Endothelial cell of umbilical vein (primary cell): ENCODE results near the gene THEMIS. TPM values are rescaled to one million over a fixed set of nuclear protein-coding genes. Genes with fewer than 3 reads are reported as not detected.

ENCODE experiments used
- BruUV-seq: library from RNA; stranded (reverse); fragments of 400-500 nt; replicated peaks from 2 replicates; lab custom pipeline; 2021; lab: Mats Ljungman, UMichigan
- CTCF ChIA-PET: fragments of 300-600, 350-600 bp; sonication (Branson Sonifier 250); formaldehyde crosslinking; loops from one replicate; lab custom pipeline; 2021; ENCODE audit warnings: antibody characterized with exemption, inconsistent platforms; lab: Charles Lee
- POLR2A ChIA-PET: fragments of 300-600, 350-600 bp; sonication (Branson Sonifier 250); formaldehyde crosslinking; loops from one replicate; lab custom pipeline; 2021; ENCODE audit warnings: antibody characterized with exemption, inconsistent platforms; lab: Charles Lee
- DNase-seq: peaks from one replicate; pipeline ENCODE4 v3.0.0-alpha.2; 2011; ENCODE audit warnings: low read depth, low spot score
- FAIRE-seq: peaks from 2 replicates; lab custom pipeline; 2011; peaks lifted over from hg19 to GRCh38; lab: Jason Lieb, UNC
- H2AFZ ChIP-seq: 2 replicates; pipeline ENCODE4 v1.6.0; 2012; ENCODE audit warnings: low read depth, low read length, control low read depth, inconsistent platforms
- H3K27ac ChIP-seq: 2 replicates; pipeline ENCODE4 v1.5.1; 2011; ENCODE audit warnings: low read depth, mild to moderate bottlenecking, control low read depth, low read length, moderate library complexity; ENCODE audit not compliant: insufficient read depth
- H3K27me3 ChIP-seq, 2 experiments: 2 replicates each; pipeline versions ENCODE4 v1.6.0 to v1.6.1; 2011; ENCODE audit warnings: low read length in 2 of 2, mixed read lengths in 1 of 2; ENCODE audit not compliant: control insufficient read depth in 2 of 2, insufficient read depth in 2 of 2
- H3K36me3 ChIP-seq, 2 experiments: 2 replicates in 1 of 2; 3 replicates in 1 of 2; pipeline ENCODE4 v1.5.1; 2011; ENCODE audit warnings: low read length in 2 of 2, mild to moderate bottlenecking in 1 of 2, moderate library complexity in 1 of 2; ENCODE audit not compliant: control insufficient read depth in 2 of 2, insufficient read depth in 2 of 2; ENCODE audit errors: extremely low read depth in 1 of 2
- H3K4me1 ChIP-seq: 3 replicates; pipeline ENCODE4 v1.5.1; 2011; ENCODE audit warnings: mild to moderate bottlenecking, low read length; ENCODE audit not compliant: control insufficient read depth, insufficient read depth; ENCODE audit errors: extremely low read depth
- H3K4me2 ChIP-seq: 2 replicates; pipeline ENCODE4 v1.6.1; 2011; ENCODE audit warnings: low read length, control low read depth, mixed read lengths; ENCODE audit not compliant: insufficient read depth
- H3K4me3 ChIP-seq, 3 experiments: fragments of 200-600 bp in 1 of 3; sonication (generic), shearing (Covaris generic) in 1 of 3; replicated peaks in 1 of 3; 2 replicates each; pipeline ENCODE4 v1.5.1; 2011 to 2016; ENCODE audit warnings: control low read depth in 3 of 3, low read length in 3 of 3, mild to moderate bottlenecking in 2 of 3, inconsistent platforms in 1 of 3, low read depth in 1 of 3, moderate library complexity in 1 of 3; ENCODE audit not compliant: insufficient read depth in 1 of 3
- H3K79me2 ChIP-seq: 2 replicates; pipeline ENCODE4 v1.6.0; 2012; ENCODE audit warnings: low read length, inconsistent platforms; ENCODE audit not compliant: control insufficient read depth, insufficient read depth
- H3K9ac ChIP-seq: replicated peaks from 2 replicates; pipeline ENCODE3; 2011; ENCODE audit warnings: low read length, control low read depth; ENCODE audit not compliant: insufficient read depth; ENCODE audit errors: extremely low read depth
- H3K9me1 ChIP-seq: replicated peaks from 3 replicates; pipeline ENCODE4 v1.6.0; 2011; ENCODE audit warnings: mild to moderate bottlenecking, low read length; ENCODE audit not compliant: control insufficient read depth, insufficient read depth; ENCODE audit errors: extremely low read depth
- H3K9me3 ChIP-seq: replicated peaks from 2 replicates; pipeline ENCODE4 v1.5.1; 2012; ENCODE audit warnings: low read length, inconsistent platforms; ENCODE audit not compliant: control insufficient read depth, insufficient read depth
- H4K20me1 ChIP-seq: replicated peaks from 2 replicates; pipeline ENCODE3; 2011; ENCODE audit warnings: mild to moderate bottlenecking, low read length; ENCODE audit not compliant: control insufficient read depth, insufficient read depth; ENCODE audit errors: extremely low read depth
- EZH2 ChIP-seq: IDR thresholded peaks from 2 replicates; pipeline ENCODE4 v1.6.1; 2012; ENCODE audit warnings: borderline replicate concordance, low read depth, mild to moderate bottlenecking, moderate library complexity, low read length, inconsistent platforms; ENCODE audit not compliant: severe bottlenecking
- FOS ChIP-seq: IDR thresholded peaks from 2 replicates; pipeline ENCODE4 v1.6.1; 2011; ENCODE audit warnings: mild to moderate bottlenecking, low read length, moderate library complexity, borderline replicate concordance; ENCODE audit not compliant: insufficient read depth
- GATA2 ChIP-seq: IDR thresholded peaks from 2 replicates; pipeline ENCODE4 v1.7.0; 2011; ENCODE audit warnings: low read depth, mild to moderate bottlenecking, moderate library complexity, mixed read lengths, low read length; ENCODE audit not compliant: insufficient read length, insufficient read depth
- JUN ChIP-seq: IDR thresholded peaks from 2 replicates; pipeline ENCODE4 v1.6.1; 2011; ENCODE audit warnings: borderline replicate concordance, low read depth; ENCODE audit not compliant: insufficient read length, insufficient read depth
- MAX ChIP-seq: IDR thresholded peaks from 2 replicates; pipeline ENCODE4 v1.6.1; 2011; ENCODE audit not compliant: insufficient read depth, insufficient read length
- MYC ChIP-seq: IDR thresholded peaks from one replicate; pipeline ENCODE4 v1.6.1; 2011; ENCODE audit warnings: mild to moderate bottlenecking, low read depth, low read length
- POLR2A ChIP-seq: IDR thresholded peaks from 2 replicates; pipeline ENCODE4 v1.6.1; 2012; ENCODE audit warnings: low read depth, mild to moderate bottlenecking, control low read depth, low read length
- POLR2AphosphoS5 ChIP-seq: IDR thresholded peaks from 2 replicates; pipeline ENCODE4 v1.6.1; 2012; ENCODE audit warnings: low read depth, mild to moderate bottlenecking, control low read depth, low read length, moderate library complexity; ENCODE audit not compliant: insufficient read depth
- dilution Hi-C: fragments of 300-500 bp; cut with MboI; formaldehyde crosslinking; loops from one replicate; pipeline ENCODE4 v1.15.0; 2019; ENCODE audit warnings: low sequenced_read_pairs; ENCODE audit not compliant: extremely low pct_ligation_motif_present
- intact Hi-C: fragments of 100-400 bp; cut with micrococcal nuclease; formaldehyde crosslinking; loops from one replicate; pipeline ENCODE4 v1.10.0; 2022
- polyA plus RNA-seq, 4 experiments: library from polyadenylated mRNA; depleted of rRNA in 3 of 4; stranded (reverse) in 3 of 4; unstranded in 1 of 4; fragments of >200 nt; gene quantifications; 2 replicates each; pipeline versions ENCODE4 v1.2.1 to v1.2.3, GENCODE V29; 2011 to 2012; ENCODE audit warnings: missing spikeins in 1 of 4
- total RNA-seq: library from RNA; stranded (reverse); gene quantifications from 2 replicates; pipeline ENCODE4 v1.2.3, GENCODE V29; 2021
- TF ChIP-seq, protein P1 (sequence below), 2 donors: IDR thresholded peaks; 1 replicate in 1 of 2; 2 replicates in 1 of 2; pipeline ENCODE4 v1.5.1; 2011; ENCODE audit warnings: low read length in 2 of 2, mild to moderate bottlenecking in 2 of 2, moderate library complexity in 2 of 2, control low read depth in 1 of 2, inconsistent platforms in 1 of 2, low read depth in 1 of 2; ENCODE audit not compliant: insufficient read depth in 1 of 2; ENCODE audit errors: extremely low read depth in 1 of 2

The THEMIS gene
- total and polyA plus RNA-seq, 2 donors (not counting 3 experiments of a cell fraction or from before 2014, with no cell fraction given): not detected

DNA sequence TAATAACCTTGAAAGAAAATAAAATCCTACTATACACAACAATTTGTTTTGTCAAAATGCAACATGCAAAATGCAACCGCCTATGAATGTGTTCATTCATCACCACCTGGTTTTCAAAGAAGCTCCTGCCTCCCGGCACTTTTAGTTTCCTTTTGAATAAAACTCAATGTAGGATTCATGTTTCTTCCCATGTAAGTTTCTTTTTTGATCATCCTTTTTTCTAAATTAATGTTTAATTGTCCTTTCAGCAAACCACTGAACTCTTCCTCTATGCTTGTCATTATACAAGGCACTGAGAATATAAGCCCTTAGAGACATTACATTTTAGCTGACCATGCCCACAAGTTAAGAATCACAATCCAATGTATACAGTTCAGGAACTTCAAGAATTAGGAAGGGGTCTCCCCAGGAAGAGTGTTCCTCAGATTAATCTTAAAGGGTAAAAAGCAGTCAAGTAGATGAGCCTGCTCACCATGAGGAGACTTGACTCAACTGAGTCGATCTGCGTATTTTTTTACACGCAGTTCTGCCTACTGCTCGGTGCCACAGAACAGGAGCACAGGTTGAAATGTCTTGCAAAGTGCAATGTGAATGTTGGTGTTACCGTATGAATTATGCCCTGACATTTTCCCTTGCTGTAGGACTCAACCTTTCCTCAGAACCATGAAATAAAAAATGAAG is 7.2 kb upstream of the THEMIS start:
- Histone ChIP-seq H3K79me2 (no peaks in the 10 kb centered on the region), H3K4me1 (no peaks in the 10 kb centered on the region), H3K4me2 (no peak overlapping the region), H2AFZ (no peak overlapping the region), H3K36me3 (no peaks in the 10 kb centered on the region), H3K27ac (no peak overlapping the region), H3K9me1 (no peaks in the 10 kb centered on the region), H4K20me1 (no peaks in the 10 kb centered on the region), H3K27me3 (peaks cover 0 to 5% of the 10 kb centered on the region in 2 experiments), H3K9ac (no peak overlapping the region), H3K9me3 (no peaks in the 10 kb centered on the region), H3K4me3 (no peak overlapping the region)
- intact Hi-C loops: no loop called here
- no TSS peak for BruUV-seq
- dilution Hi-C loops: no loop called here
- ChIA-PET CTCF (interaction anchor here (1.0 to 1.4 kb wide), 3 partner anchors 9 to 609 kb away, joined by 3 to 4 read pairs (median 3); no protein-coding TSS in a partner anchor), POLR2A (no interaction called here)
- no peak for TF ChIP-seq POLR2AphosphoS5
- TF ChIP-seq POLR2A: no peak
- TF ChIP-seq, protein P1, sequence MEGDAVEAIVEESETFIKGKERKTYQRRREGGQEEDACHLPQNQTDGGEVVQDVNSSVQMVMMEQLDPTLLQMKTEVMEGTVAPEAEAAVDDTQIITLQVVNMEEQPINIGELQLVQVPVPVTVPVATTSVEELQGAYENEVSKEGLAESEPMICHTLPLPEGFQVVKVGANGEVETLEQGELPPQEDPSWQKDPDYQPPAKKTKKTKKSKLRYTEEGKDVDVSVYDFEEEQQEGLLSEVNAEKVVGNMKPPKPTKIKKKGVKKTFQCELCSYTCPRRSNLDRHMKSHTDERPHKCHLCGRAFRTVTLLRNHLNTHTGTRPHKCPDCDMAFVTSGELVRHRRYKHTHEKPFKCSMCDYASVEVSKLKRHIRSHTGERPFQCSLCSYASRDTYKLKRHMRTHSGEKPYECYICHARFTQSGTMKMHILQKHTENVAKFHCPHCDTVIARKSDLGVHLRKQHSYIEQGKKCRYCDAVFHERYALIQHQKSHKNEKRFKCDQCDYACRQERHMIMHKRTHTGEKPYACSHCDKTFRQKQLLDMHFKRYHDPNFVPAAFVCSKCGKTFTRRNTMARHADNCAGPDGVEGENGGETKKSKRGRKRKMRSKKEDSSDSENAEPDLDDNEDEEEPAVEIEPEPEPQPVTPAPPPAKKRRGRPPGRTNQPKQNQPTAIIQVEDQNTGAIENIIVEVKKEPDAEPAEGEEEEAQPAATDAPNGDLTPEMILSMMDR (IDR thresholded peaks at IDR 0.05; ENCODE audit: extremely low read depth in 1 of 2, insufficient read depth in 1 of 2, low read depth in 1 of 2, low read length in 2 of 2): no peak
- no peak for TF ChIP-seq GATA2
- no peak for TF ChIP-seq JUN
- TF ChIP-seq FOS: no peak
- no peak for TF ChIP-seq MAX
- TF ChIP-seq EZH2: no peak
- no peak for TF ChIP-seq MYC
- no peak for FAIRE-seq
- DNase-seq: no peak
